ENCODE data around the gene PPP1R14B.

The PPP1R14B gene

DNA sequence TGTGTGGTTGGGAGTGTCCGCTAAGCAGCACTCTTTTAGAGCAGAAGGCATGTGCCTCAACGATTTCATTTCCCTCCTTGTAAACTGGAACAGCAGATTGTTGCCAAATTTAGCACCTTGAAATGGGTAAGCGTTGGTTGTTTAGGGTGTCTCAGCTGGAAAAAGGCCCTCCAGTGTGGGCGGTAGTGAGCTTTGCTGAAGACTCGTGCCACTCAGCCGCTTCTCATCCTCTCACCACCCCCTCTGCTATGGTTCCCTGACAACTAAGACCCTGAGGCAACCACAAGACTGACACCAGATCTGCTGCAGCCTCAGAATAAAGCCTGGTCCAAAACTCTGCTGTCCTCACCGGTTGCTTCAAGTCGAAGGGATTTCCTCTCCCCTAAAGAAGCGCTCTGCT, 50.1 kb downstream of the PPP1R14B start:
- H3K36me3 ChIP-seq (ENCODE audit: control insufficient read depth, insufficient read depth, low read length, severe bottlenecking): peaks cover 84% of the 10 kb centered on the region
- H3K9ac ChIP-seq (ENCODE audit: low read length): no peak overlapping the region

More for the DNA sequence above, 50.1 kb downstream of the PPP1R14B start:
- Histone ChIP-seq H3K4me3 (ENCODE audit: low read length) (no peak overlapping the region), H3K4me1 (ENCODE audit: control insufficient read depth, insufficient read depth, low read length) (no peaks in the 10 kb centered on the region), H3K27me3 (replicated peaks; ENCODE audit: control insufficient read depth, insufficient read depth, low read length) (no peaks in the 10 kb centered on the region), H3K9me3 (ENCODE audit: control insufficient read depth, low read length) (no peaks in the 10 kb centered on the region)
- DNase-seq (ENCODE audit: low read depth): no peak

All from adipocyte (in vitro differentiated cells).